A549 (cell line): ENCODE results near the gene NPBWR2.

ENCODE experiments used
- CEBPB ChIP-seq, 2 experiments: fragments of >200 bp in 1 of 2; sonication (Bioruptor Twin) in 1 of 2; formaldehyde crosslinking in 1 of 2; IDR thresholded peaks; 2 replicates each; pipeline ENCODE4 v1.6.1; 2012 to 2016
- CTCF ChIP-seq: fragments of >200 bp; sonication (Bioruptor Twin); formaldehyde crosslinking; IDR thresholded peaks from 3 replicates; pipeline ENCODE4 v1.5.1; 2016
- MAFK ChIP-seq: fragments of 450-650 bp; IDR thresholded peaks from 2 replicates; pipeline ENCODE4 v1.6.1; 2014; ENCODE audit not compliant: partially characterized antibody
- RAD21 ChIP-seq, 2 experiments: fragments of >200 bp in 1 of 2; sonication (Bioruptor Twin) in 1 of 2; formaldehyde crosslinking in 1 of 2; IDR thresholded peaks in 1 of 2; conservative IDR thresholded peaks in 1 of 2; 2 replicates in 1 of 2; 3 replicates in 1 of 2; pipeline ENCODE4 v1.6.1; 2012 to 2018; ENCODE audit warnings: inconsistent platforms in 1 of 2

- TF ChIP-seq CTCF, result no peak
- no peak for TF ChIP-seq MAFK
- TF ChIP-seq CEBPB (IDR thresholded peaks at IDR 0.05), result no peak
- TF ChIP-seq RAD21 (conservative IDR thresholded peaks at IDR 0.05 in 1 of 2, IDR thresholded peaks at IDR 0.05 in 1 of 2), result no peak
Measured at GRCh38 chr20:64155258-64156135, 48.1 kb upstream of the NPBWR2 start.
